ENCODE measurements around the gene DNAH5.
"Not testable (repeated sequence)": the region's sequence is repeated elsewhere in the genome, so short reads cannot be mapped to it uniquely, and the experiment has no call there.

The DNAH5 gene

GRCh38 chr5:13944560-13945199 lies at the start of gene DNAH5:
Gene DNAH5, minus strand, starts transcription at chr5:13944688. Its CDS starts 250 bp downstream, at chr5:13944438.
- no peak for DNase-seq

GRCh38 chr5:13993926-13994325 lies 49.4 kb upstream of the DNAH5 start:
- DNase-seq: no peak

- DNase-seq: no peak
Measured at GRCh38 chr5:13992795-13993194, 48.3 kb upstream of the DNAH5 start.

GRCh38 chr5:13991365-13991764 lies 46.9 kb upstream of the DNAH5 start:
- no peak for DNase-seq

GRCh38 chr5:13990896-13991295 lies 46.4 kb upstream of the DNAH5 start:
- no peak for DNase-seq

- DNase-seq: no peak
Measured at GRCh38 chr5:13989832-13990231, 45.3 kb upstream of the DNAH5 start.

GRCh38 chr5:13987843-13988464 lies 43.5 kb upstream of the DNAH5 start:
- peak; percentile 73 for DNase-seq

GRCh38 chr5:13985731-13986418 lies 41.4 kb upstream of the DNAH5 start:
- DNase-seq: peak; percentile 88

GRCh38 chr5:13984888-13985287 lies 40.4 kb upstream of the DNAH5 start:
- not testable (repeated sequence) for DNase-seq

GRCh38 chr5:13976867-13977830 lies 32.7 kb upstream of the DNAH5 start:
- DNase-seq: peak; percentile 67

- DNase-seq: no peak
Measured at GRCh38 chr5:13976223-13976622, 31.7 kb upstream of the DNAH5 start.

- DNase-seq: no peak
Measured at GRCh38 chr5:13975246-13975645, 30.8 kb upstream of the DNAH5 start.

- no peak for DNase-seq
Measured at GRCh38 chr5:13973724-13974123, 29.2 kb upstream of the DNAH5 start.

GRCh38 chr5:13972029-13972428 lies 27.5 kb upstream of the DNAH5 start:
- no peak for DNase-seq

- peak; percentile 60 for DNase-seq
Measured at GRCh38 chr5:13957032-13957645, 12.7 kb upstream of the DNAH5 start.

GRCh38 chr5:13956471-13956870 lies 12.0 kb upstream of the DNAH5 start:
- DNase-seq: no peak

GRCh38 chr5:13955896-13956295 lies 11.4 kb upstream of the DNAH5 start:
- peak; percentile 31 for DNase-seq

- DNase-seq: peak; percentile 3
Measured at GRCh38 chr5:13946111-13946510, 1.6 kb upstream of the DNAH5 start.

GRCh38 chr5:13945271-13945670 lies 783 bp upstream of the DNAH5 start:
- DNase-seq: no peak

GRCh38 chr5:13943676-13944075 lies 812 bp downstream of the DNAH5 start:
- no peak for DNase-seq

- DNase-seq: no peak
Measured at GRCh38 chr5:13941468-13941867, 3.0 kb downstream of the DNAH5 start.

- no peak for DNase-seq
Measured at GRCh38 chr5:13939638-13940037, 4.8 kb downstream of the DNAH5 start.

GRCh38 chr5:13934921-13935320 lies 9.6 kb downstream of the DNAH5 start:
- no peak for DNase-seq
